Thoracic aorta endothelial cell (primary cell): Measurements from ENCODE around the gene C16orf96. TPM values are rescaled to one million over a fixed set of nuclear protein-coding genes. Genes with fewer than 3 reads are reported as not detected.

Experiments
- small RNA-seq: library from RNA; depleted of rRNA; stranded (forward); fragments of <200 nt; gene quantifications from one replicate; pipeline ENCODE3, GENCODE V24; 2012
- total RNA-seq: library from RNA; depleted of rRNA; stranded (reverse); fragments of >200 nt; gene quantifications from 2 replicates; pipeline ENCODE4 v1.2.3, GENCODE V29; 2012

Gene C16orf96
- 0.07 TPM in 1 of 2 replicates, not detected in the other for total RNA-seq

DNA sequence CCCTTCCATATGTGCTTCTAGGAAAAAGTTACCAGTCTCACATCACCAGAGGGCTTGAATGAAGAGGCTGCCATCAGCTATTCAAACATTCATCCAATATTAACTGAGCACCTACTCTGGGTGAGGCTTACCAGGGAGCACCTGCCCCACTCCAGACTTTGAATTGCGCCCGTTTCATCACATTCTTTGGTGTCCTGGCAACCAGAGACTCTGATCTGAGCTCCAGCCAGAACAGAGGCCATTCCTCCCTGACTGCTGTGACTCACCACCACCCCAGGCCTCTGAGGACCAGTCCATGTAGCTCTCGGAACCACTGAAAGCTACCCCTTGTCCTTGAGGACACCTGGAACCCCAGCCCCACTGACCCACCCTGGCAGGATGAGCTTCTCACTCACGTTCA lies at the start of gene C16orf96:
Gene C16orf96 (plus strand): TSS at position 229 of the 400 bp plus-strand sequence. CDS start 150 bp downstream, at position 379.

GRCh38 chr16:4538350-4539235 lies 17.5 kb upstream of the C16orf96 start, which contains the start of gene CDIP1:
Gene CDIP1, minus strand, starts transcription at chr16:4538773. Its CDS starts 24,643 bp downstream, at chr16:4514130.

DNA sequence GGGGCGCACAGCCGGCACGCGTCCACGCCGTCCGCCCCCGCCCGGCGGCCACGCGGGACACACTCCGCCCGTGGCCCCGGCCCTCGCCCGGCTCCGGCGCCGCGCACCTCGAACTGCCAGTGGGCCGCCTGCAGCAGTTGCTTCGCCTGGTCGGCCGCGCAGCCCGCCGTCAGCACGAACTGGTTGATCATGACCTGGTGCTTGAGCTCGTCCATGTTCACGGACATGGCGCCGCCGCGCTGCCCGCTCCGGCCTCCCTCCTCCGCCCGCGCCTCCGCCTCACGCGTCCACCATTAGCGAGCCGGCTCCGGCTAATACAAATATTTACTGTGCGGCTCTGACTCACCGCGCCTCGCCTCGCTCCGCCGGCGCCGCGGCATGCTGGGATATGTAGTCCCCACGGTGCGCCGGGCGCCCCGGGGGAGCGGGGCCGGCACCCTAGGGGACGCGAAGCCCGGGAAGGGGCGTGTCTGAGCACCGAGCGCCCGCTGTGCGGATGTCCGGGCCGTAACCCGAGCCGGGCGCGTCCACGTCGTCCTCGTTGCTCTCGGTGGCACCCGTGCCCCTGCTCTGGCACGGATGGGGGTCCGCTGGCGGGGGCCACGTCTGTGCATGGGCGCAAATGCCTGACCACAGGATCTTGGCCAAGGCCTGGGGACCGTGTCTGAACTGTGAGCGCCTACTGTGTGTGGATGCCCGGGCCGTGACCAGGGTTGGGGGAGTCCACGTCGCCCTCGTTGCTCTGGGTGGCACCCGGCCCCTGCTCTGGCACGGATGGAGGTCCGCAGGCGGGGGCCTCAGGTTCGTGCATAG lies 58.6 kb downstream of the C16orf96 start, which contains the start of gene UBALD1:
Gene UBALD1 (minus strand): TSS at position 318 of the 813 bp plus-strand sequence. CDS start 91 bp downstream, at position 227.

GRCh38 chr16:4624015-4624826 lies 68.1 kb downstream of the C16orf96 start, which contains the start of gene MGRN1:
Gene MGRN1, plus strand, starts transcription at chr16:4624826. Its CDS starts 135 bp downstream, at chr16:4624961.

Small RNA genes lying within 50 kb of the gene (small RNA-seq; reads per million reads assigned to genes)
- gene RN7SL850P = not detected

Other genes with a start within 250 kb of the C16orf96 start
- gene GLIS2, start 240.3 kb upstream of the C16orf96 start, total RNA-seq = 1.2 and 2.2 TPM in 2 replicates
- 18.1 and 23.6 TPM in 2 replicates for gene PAM16, start 205.0 kb upstream of the C16orf96 start, total RNA-seq
- gene VASN, start 184.5 kb upstream of the C16orf96 start, total RNA-seq = 0.13 and 0.22 TPM in 2 replicates
- 52.1 and 62.2 TPM in 2 replicates for gene CORO7, start 139.7 kb upstream of the C16orf96 start, total RNA-seq
- 44.4 and 59.3 TPM in 2 replicates for gene DNAJA3, start 130.5 kb upstream of the C16orf96 start, total RNA-seq
- gene NMRAL1, start 81.7 kb upstream of the C16orf96 start, total RNA-seq = 51.7 and 60.1 TPM in 2 replicates
- 93.8 and 114 TPM in 2 replicates for gene HMOX2, start 79.9 kb upstream of the C16orf96 start, total RNA-seq
- 21.3 and 26.1 TPM in 2 replicates for gene CDIP1, start 17.6 kb upstream of the C16orf96 start, total RNA-seq
- gene UBALD1, start 58.5 kb downstream of the C16orf96 start, total RNA-seq = 5.7 and 6.1 TPM in 2 replicates
- gene MGRN1, start 68.5 kb downstream of the C16orf96 start, total RNA-seq = 38.4 and 52.8 TPM in 2 replicates
- gene NUDT16L1, start 137.2 kb downstream of the C16orf96 start, total RNA-seq = 14.4 and 20.1 TPM in 2 replicates
- 16.7 and 18.1 TPM in 2 replicates for gene ANKS3, start 177.9 kb downstream of the C16orf96 start, total RNA-seq
- 0.14 and 0.93 TPM in 2 replicates for gene DNAAF8, start 178.2 kb downstream of the C16orf96 start, total RNA-seq
- gene ZNF500, start 210.8 kb downstream of the C16orf96 start, total RNA-seq = 8.6 and 12.5 TPM in 2 replicates
- gene SEPTIN12, start 232.0 kb downstream of the C16orf96 start, total RNA-seq = not detected in 2 replicates
- not detected in 2 replicates for gene SMIM22, start 239.0 kb downstream of the C16orf96 start, total RNA-seq
- 7.4 and 8.0 TPM in 2 replicates for gene ROGDI, start 246.3 kb downstream of the C16orf96 start, total RNA-seq